Measurements from ENCODE around the gene UTRN. TPM values are rescaled to one million over a fixed set of nuclear protein-coding genes. Genes with fewer than 3 reads are reported as not detected.

Gene UTRN
- polyA plus RNA-seq, 4 donors = 117 to 152 (median 134) TPM

DNA sequence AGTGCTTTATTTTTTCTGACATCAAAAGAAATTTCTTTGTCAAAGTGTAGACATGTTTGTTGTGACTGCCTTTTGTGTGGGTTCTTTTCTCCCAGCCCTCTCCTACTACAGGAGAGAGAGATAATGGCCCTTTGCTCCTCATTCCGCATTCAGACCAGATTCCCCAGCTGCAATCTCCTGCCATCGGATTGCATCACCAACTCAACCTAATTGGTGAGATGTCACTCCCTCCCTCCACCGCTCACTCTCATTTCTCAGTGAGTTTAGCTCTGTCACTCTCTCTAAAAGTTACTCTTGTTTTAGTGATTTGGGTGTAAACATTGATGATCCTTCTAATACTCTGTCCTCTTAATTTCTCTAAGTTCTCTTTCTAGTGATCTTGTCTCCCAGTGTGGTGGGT is 22.7 kb downstream of the UTRN start:
- DNase-seq (ENCODE audit: low read depth in 4 of 4, low spot score in 2 of 4) = no peak

DNA sequence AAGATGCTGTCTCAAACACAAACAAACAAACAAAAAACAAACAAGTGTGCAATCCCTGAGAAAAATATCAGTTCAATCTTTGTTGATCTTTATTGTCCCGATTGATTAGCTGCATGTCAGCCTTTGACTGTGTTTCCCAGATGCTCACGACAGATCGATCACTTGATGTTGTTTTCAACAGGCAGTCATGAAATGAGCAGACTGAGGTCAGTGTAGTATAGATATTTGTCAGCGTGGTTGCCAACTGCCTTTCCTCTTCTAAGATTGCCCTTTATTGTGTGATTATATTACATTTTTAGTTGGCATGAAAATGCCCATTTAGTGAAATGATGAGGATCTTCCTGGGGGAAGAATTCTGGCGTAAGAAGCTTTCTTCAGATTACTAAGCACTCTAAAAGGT is 25.6 kb downstream of the UTRN start:
- no peak for DNase-seq (ENCODE audit: low read depth in 4 of 4, low spot score in 2 of 4)

DNA sequence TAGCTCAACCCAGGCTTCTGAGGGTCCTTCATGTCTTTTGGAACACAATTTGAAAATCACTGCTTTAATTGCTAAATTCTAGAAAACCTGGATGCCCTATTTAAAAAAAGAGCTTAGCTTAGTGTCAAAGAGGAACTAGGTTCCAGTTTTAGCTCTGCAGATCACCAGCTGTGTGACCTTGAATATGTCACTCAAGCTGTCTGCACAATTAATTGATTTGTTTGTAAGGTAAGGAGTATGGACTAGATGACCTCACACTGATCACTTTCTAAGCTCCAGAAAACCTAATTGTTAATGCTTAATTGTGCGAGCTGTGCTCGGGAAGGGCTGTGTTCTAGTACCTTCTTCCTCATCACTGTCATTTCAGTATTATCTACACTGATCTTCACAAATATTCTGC is 26.2 kb downstream of the UTRN start:
- DNase-seq (ENCODE audit: low read depth in 4 of 4, low spot score in 2 of 4) = no peak

DNA sequence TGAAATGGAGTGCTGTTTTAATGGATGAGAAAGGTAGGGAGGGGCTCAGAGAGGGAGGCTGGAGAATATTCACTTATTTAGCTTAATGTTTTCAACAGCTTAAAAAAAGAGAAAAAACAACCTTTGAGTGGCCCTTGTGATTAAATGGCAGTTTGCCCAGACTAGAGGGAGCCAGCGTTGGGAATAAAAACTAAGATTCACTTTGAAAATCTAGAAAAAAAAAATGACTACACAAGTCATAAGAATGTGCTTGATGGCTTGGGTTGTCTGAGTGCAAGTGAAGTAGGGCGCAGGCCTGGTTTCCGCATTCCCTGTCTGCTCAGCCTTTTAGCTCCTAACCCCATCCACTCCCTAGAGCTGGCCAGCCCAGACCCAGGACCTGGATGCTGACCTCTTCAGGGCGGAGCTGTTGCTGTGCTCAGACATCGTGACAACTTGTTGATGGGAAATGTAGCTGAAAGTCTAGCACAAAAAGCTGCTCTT is 28.9 kb downstream of the UTRN start:
- DNase-seq (ENCODE audit: low read depth in 4 of 4, low spot score in 2 of 4) = peak in 1 of 4 donors; percentile 49

DNA sequence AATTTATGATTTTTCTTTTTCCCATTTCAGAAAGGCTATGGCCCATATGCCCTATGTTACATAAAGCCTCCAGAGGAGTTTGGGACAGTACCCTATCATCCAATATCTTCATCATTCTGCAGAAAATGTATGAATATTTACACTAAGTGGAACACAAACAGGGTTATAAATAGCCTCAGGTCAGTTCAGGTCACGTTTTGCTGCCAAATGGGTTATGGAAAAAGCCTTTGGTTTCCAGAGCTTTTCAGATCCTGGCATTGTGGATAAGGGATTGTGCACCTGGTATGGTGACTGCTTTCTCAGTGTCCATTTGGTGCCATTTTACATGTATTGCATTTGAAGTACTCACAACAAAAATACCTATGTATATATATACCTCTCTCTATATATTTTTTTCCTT is 29.4 kb downstream of the UTRN start:
- DNase-seq (ENCODE audit: low read depth in 4 of 4, low spot score in 2 of 4) = no peak

DNA sequence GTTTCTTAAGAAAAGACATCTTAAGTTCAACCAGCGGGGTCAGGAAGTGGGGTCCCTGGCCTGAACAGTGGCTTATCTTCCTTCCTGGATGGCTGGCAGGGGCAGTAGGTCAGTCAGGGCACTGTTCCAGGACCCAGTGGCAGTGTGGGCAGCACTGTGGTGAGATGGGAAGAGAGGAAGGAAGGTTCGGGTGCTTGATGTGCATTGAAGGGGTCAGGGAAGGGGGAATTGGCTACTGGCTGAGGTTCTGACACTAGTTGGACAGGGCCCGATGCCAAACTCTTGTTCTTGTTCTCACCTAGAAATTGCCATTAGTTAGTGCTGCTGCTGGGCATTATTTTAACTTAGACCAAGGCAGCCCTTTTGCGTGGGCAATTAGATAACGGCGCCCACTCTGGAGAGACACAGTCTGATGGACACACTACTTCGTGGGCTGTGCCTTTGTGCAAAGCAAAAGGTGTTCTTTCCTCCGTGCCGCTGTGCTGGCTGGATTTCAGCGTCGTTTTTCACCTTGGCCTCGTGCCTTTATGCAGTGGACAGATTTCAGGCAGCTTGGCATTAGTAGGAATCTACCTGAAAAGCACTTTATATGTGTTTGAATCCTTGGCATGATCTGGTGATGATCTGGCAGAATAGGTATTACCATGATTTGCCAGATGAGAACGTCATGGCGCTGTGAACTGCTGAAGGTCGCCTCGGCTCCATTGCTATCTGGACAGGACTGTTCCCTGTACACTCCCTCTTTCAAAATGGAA is 30.3 kb downstream of the UTRN start:
- DNase-seq (ENCODE audit: low read depth in 4 of 4, low spot score in 2 of 4) = no peak

DNA sequence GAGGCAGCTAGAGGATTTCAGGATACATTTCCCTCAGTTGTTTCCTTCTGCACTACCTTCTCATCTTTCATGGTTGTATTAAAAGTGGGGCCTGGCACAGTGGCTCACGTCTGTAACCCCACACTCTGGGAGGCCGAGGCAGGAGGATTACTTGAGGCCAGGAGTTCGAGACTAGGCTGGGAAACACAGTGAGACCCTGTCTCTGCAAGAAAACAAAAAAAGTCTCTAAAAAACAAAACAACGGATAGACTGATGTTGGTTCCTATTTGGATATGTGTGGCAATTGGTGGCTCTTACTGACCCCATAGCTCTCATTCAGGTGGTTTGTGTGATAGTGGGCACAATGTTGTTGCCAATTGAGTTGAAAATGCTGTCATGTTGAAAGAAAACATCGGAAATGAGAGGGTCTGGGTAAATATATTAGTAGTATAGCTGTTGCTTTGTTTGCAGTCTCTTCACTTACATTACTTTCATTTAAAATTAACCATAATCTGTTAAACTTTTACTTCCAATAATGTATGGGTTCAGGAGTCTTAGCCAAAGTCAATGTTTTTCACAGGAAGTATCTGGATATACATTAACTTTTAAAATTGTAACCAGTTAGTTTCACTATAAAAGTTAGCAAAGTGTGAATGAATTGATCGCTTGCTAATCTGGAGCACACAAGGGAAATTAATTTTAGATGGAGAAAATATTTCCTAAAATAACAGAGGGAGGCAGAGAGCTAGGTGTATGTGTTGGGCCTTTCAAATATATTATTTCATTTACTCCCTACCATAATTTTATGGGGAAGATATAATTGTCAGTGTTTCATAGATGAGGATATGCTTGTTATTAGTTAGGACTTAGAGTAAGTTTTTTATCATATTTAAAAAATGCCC is 31.1 kb downstream of the UTRN start:
- no peak for DNase-seq (ENCODE audit: low read depth in 4 of 4, low spot score in 2 of 4)

DNA sequence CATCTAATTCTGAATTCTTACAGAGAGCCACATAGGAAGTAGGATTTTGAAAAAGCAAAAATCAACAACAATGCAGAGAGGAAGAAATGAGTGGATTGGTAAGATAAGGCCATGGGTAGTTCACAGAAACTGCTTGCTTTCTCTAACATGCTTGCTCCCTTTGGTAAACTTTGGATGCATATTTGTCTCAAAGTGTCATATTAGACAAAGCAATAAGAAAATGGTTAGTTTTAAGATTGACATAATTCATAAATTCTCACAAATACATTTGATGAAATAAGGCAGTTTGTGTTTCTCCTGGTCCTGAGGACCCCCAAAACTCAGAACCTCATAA is 31.7 kb downstream of the UTRN start:
- no peak for DNase-seq (ENCODE audit: low read depth in 4 of 4, low spot score in 2 of 4)

DNA sequence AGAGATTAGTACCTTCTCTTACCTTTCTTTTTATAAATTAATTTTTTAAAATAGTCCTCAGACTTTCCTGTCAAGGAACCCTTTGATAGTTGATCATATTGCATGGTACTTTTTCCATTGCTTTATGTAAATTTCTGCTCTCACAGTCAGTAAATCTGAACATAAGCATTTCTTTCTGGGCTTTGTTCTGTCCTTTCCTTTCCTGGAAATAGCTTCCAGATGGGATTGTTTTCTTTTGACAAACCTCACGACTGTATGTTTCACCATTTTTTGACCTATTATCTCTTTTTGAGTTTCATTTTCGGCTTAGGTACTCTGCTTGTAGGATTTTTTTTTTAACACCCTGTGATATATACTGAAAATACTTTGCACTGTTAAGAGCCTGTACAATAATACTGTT is 32.6 kb downstream of the UTRN start:
- no peak for DNase-seq (ENCODE audit: low read depth in 4 of 4, low spot score in 2 of 4)

DNA sequence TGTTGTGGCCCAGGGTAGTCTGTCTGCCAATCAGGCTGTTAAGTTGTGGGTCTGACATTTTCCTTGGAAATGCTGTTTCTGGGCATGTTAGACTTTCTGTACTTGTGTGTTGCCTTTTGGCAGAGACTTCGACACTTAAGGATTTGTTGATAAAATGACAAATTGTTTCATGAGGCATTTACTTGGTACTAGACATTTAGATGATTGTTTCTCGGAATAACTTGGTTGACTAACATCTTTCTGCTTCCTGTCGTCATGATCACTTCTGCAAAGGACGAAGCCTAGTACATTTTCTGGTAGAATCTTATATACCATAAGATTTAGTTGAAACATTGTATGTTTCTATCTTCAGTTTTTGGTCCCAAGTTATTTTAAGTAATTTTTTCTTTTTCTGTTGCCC is 34.1 kb downstream of the UTRN start:
- DNase-seq (ENCODE audit: low read depth in 4 of 4, low spot score in 2 of 4) = no peak

DNA sequence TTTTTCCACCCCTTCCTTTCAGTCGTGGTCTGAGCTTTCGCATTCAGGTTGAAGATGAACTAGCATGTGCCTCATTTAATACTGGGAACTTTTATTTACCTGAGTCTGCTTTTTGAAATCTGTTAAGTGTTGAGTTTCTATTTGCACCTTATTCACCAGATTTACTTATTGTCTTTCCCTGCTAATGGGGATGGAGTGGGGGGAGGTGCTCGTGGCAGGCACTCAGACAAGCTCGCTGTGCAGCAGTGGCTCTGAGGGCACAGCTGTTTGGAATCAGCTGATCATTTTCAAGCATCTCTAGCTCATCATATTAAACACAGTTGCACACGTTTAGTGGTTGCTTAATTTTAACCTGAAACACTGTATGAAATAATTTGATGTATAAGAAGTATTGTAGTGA is 35.6 kb downstream of the UTRN start:
- no peak for DNase-seq (ENCODE audit: low read depth in 4 of 4, low spot score in 2 of 4)

DNA sequence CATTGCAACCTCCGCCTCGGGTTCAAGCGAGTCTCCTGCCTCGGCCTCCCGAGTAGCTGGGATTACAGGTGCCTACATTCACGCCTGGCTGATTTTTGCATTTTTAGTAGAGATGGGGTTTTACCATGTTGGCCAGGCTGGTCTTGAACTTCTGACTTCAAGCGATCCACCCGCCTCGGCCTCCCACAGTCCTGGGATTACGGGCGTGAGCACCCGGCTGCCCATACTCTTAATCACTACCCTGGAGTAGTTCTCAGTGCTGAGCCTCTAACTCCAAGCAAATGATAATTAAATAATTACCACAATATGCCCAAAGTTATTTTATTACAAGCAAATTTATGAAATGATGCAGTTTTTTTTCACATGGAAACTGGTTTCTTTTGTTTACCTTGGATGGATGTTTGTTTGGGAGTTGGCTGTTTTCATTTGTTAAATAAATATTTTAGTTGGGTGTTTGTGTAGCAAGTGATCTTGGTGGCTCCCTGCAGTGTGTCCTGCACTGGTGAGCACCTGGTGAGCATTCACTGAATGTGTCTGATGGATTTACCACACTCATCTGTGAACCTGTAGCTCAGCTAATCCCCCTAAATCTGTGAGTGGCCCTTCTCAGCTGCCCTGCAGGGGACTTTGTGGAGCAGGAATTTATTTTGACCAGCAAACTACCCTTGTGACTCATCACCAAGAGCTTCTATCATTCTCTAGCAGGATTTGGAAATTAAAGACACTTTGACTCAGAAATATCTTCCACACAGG is 36.9 kb downstream of the UTRN start:
- no peak for DNase-seq (ENCODE audit: low read depth in 4 of 4, low spot score in 2 of 4)

DNA sequence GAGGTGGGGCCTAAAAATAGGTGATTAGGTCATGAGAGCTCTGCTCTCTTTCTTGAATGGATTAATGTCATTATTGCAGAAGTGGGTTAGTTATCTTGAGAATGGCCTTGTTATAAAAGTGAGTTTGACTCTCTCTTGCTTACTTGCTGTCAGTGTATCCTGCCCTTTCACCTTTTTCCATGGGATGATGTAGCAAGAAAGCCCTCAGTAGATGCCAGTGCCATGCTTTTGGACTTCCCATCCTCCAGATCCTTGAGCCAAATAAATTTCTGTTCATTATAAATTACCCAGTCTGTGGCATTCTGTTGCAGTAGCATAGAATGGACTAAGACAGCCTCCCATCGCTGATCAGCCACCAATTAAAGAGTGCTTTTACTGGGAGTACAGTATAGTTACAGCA is 40.1 kb downstream of the UTRN start:
- DNase-seq (ENCODE audit: low read depth in 4 of 4, low spot score in 2 of 4) = no peak

DNA sequence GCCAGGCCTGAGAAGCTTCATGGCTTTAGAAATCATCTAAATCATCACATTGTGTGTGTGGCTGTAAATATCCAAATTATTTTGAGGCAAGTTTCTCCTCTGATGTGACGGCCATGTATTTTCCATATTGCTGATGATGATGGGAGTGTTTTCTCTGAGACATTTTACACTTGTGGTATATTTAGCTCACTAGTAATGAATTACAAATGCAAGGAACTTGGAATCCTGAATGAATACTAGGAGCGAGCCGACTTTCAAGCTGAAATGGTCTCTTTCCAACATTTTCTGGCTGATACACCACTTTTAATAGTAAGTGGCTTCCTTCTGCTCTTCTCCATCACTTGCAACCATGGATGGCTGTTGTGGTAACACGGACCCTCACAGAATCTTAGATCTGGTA is 41.3 kb downstream of the UTRN start:
- no peak for DNase-seq (ENCODE audit: low read depth in 4 of 4, low spot score in 2 of 4)

DNA sequence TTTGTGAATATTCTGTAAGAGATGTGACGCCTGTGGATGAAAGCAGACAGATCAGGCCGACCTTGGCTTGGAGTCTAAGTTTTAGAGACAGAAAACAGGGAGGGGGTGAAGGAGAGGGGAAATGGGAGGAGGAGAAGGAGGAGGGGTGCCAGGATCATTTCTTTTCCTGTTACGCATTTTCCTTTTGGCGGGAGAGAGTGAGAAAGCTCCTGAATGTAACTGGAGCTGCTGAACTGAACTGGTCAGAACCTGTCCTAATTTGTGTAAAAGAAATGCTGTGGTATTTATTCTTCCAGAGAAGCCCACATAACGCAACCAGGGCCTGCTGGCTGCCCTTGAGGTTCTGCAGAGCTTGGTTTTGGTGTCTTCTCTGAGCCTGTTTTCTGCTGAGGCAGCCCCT is 41.9 kb downstream of the UTRN start:
- no peak for DNase-seq (ENCODE audit: low read depth in 4 of 4, low spot score in 2 of 4)

DNA sequence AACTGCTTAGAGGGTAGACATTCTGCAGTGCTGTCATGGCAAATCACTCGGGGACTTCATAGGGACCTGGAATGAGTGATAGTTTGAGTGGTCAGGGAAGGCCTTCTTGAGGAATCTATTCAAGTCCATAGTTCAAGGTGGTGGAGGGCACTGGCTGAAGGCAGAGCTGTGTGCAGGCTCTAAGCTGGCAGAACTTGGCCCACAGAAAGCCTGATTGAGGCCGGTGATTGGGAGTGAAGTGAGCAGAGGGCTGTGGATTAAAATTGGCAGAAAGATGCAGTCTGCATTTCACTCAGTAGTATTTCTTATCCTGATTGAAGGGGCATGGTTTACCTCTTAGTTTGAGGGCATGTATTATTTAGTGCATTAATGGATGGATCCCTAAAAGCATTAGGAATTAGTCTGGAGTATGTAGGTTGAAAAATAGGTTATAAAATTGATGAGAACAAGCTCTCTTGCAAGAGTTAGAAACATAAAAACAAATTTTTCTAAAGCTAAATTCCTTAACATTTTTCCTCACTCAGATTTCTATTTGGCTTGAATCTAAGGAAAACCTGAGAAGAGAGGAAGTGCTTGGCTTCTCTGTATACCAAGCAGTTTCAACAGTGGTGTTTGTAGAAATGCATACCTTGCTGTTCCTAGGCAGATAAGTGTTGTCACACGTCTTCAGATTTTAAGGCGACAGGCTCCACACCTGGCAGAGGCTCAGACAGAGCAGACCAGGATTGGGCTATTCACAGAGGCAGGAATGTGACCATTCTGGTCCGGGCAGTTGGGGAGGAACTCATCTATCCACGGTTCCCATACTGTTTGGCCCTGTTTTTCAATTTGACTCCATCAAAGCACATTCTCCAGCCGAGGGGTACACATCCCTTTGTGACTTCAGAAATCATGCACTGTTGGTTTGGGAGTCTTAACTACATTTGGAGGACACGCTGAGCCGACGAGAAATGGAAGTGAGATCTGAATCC is 45.2 kb downstream of the UTRN start:
- DNase-seq (ENCODE audit: low read depth in 4 of 4, low spot score in 2 of 4) = no peak

DNA sequence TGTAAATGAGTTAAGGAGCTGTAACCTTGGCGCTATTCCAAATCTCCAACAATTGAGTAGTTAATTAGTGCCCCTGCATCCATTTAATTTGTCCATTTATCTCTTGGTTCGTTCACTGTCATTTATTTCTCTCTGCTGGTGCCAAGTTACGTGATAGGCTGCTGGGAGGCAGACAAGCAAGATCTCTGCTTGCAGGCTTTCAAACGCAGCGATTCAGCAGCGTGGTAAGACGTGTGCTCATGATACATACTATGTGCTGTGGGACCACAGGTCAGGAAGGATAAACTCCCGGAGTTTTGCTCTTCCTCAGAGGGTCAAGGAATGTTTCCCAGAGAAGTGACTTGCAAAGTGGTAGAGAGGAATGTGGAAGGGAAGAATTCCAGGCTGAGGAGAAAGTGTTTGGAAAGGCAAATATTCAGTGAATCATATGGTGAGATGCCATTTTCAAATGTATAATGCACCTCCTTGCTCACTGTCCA is 46.4 kb downstream of the UTRN start:
- no peak for DNase-seq (ENCODE audit: low read depth in 4 of 4, low spot score in 2 of 4)

DNA sequence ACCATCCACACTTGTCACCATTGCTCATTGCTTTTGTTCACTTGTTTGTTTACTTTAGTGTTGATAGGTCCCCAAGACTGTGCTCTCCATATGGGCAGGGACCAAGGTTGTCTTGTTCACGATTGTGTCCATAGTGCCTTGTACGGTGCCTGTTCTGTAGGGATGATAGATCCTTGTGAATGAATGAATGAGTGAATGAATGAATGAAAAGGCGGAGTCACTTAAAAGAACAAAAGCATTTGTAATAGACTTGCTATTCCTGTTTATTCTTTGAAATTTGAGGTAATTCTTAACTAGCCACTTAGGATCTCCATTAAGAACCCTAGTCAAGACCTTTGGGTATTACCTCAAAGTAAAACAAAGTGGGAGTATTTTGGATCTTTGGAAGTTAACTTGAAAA is 47.0 kb downstream of the UTRN start:
- no peak for DNase-seq (ENCODE audit: low read depth in 4 of 4, low spot score in 2 of 4)

DNA sequence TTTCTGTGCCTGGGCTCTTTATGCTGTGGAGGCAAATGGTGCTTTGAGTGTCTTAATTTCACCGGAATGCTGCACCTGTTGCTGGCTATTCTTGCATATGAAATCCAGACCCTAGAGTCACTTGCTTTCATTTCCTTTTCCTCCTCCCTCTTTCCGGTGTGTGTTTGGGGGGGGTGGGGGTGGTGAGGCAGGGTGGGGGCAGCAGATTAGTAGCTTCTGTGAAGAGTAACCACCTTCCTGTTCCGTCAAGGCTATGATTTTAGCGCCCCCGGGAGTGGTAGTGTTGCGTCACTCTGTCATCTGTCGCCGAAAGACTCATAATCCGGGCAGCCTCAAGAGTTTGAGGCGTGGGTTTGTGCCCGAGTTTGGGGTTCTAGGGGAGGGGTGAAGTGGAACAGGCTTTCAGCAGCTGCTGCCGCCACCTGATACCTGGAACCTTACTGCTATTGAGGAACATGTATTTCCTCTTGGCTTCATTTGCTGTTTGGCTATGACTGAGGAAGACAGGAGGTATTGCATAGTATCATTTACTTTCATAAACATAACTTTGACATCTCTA is 49.1 kb downstream of the UTRN start:
- no peak for DNase-seq (ENCODE audit: low read depth in 4 of 4, low spot score in 2 of 4)

Measured in left renal cortex interstitium (tissue), 4 donors.